HT-29 (cell line): ENCODE measurements around the gene WDR3. TPM values are rescaled to one million over a fixed set of nuclear protein-coding genes. Genes with fewer than 3 reads are reported as not detected.

ENCODE experiments used
- total RNA-seq: library from RNA; depleted of rRNA; stranded (reverse); fragments of >200 nt; shearing (Covaris generic); gene quantifications from 2 replicates; pipeline ENCODE4 v1.2.3, GENCODE V29; 2014; rRNA removed

The WDR3 gene
- total RNA-seq, 1 experiment from 2014 or later, result 42.2 TPM

Other genes starting within 250 kb of the WDR3 start
- 6.3 and 7.9 TPM in 2 replicates for gene GDAP2, start 118 bp upstream of the WDR3 start, total RNA-seq